HG03159 (cell line): ENCODE data around the gene HOXB2.

Experiments used
- ATAC-seq: cut with Tn5 transposase; IDR thresholded peaks from one replicate; pipeline ENCODE4 v1.9.1; 2021; ENCODE audit warnings: mild to moderate bottlenecking, moderate library complexity; ENCODE audit not compliant: unreplicated experiment

Gene HOXB2

DNA sequence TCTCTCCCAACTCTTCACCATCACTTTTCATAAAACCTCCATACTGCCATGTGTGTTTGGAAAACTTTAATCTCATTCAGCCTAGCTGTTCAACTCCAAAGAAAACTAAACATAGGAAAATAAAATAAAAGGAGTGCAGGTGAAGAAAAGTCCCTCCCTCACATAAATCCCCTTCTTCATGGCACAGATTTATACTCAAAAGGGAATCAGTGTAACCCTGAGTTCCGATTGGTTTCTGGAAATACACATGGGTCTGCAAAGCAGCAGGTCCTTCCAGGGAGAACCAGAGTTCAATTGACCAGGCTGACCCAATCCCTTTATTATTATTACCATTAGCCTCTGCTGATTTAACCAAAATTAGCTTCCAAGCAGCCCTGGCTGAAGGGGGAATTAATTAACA is 8.9 kb upstream of the HOXB2 start:
- no peak for ATAC-seq

DNA sequence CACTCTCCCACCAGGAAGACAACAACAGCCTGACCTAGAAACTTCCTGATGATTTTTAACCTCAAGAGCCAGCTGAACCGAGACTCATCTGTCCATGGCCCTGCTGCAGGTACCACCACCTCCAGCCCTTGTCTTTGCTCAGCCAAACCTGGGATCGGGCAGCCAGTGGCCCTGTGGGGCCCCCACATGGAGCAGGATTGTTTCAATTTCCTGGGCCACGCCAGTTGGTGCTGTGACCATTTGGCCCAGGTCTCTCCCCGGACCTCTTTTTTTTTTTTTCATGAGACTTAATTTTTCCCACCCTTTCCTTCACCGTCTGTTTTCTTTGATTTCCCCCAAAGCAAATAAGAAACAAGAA is 8.3 kb upstream of the HOXB2 start:
- ATAC-seq, result no peak

DNA sequence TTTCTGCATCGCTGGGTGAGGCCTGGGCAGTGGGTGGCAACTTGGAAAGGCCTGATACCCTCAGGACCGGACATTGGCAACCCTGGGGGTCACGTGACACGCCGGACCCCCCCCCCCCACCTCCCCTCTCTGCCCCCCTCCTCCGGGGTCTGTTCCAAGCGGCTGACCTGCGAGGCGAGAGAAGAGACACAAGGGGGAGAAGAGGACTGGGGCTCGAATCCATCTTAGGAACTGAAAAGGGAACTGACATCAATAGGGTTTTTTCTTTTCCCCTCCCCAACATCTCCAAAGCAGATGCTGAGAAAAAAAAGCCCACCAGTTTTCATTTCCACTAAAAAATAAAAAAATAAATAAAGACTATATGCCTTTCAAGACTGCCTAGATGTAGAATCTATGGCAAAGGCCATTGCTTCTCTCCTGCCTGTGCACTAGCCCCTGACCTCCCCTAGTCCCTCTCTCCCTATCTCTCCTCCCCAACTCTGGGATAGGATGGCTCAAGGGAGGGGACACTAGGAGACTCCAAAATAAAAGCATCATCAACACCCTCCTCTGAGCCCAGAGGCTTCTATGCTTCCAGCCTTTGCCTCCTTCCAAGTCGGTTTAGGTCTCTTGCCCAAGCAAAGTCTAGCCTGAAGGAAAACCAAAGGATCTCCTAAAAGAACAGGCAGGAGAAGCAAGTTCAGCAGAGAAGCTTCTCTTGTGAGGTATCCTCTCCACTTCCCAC is 7.7 kb upstream of the HOXB2 start:
- no peak for ATAC-seq

DNA sequence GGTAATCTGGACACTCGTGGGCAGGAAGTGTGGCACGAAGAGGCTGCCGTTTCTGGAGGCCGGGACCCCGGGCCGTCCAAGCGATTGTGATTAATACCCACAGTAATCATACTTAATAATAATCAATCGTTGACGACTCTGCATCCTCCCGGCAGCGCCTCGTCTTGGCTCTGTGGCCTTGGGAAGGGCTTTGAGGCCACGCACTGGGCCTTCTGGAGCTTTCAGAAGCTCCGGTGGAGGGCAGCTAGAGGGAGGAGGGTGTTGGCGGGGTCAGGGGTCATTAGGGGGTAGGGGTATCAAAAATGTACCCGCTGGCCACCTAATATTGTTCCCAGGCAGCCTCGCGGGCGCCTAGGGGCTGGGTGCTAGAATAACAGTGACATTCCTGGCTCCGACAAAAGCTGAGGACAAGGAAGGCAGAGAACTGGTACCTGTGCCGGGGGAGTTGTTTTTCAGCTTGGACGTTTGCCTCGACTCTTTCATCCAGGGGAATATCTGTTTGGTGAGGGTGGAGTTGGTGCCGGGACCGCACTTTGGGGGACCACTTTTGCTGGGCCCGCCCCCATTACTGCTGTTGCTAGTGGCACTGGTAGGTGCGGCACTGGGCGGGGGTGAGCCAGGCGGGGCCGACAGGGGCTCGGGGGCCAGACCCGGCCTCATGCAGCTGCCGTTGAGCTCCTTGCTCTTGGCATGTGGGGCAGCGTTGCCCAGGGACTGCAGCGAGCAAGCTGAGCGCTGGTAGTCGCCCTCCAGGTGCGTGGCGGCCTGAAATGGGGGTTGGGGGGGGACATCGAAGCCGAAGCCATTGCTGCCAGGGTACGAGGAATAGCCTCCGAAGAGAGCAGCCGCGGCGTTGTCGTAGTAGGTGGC is 6.9 kb upstream of the HOXB2 start:
- no peak for ATAC-seq

DNA sequence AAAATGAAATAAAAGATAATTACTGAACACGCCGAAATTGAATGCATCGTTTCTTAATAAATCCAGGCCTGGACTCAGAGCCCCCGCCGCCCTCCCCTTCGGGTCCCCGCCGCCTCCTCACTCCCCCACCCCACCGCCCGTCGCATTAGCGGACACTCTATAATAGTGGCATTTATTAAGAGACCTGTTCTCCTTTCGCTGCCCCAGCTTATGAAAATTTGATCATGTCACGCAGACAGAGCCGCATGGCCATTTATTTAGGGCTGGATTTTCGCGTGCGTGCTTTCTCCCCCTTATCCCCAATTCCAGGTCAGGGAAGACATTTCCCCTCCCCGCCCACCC is 6.3 kb upstream of the HOXB2 start:
- no peak for ATAC-seq

DNA sequence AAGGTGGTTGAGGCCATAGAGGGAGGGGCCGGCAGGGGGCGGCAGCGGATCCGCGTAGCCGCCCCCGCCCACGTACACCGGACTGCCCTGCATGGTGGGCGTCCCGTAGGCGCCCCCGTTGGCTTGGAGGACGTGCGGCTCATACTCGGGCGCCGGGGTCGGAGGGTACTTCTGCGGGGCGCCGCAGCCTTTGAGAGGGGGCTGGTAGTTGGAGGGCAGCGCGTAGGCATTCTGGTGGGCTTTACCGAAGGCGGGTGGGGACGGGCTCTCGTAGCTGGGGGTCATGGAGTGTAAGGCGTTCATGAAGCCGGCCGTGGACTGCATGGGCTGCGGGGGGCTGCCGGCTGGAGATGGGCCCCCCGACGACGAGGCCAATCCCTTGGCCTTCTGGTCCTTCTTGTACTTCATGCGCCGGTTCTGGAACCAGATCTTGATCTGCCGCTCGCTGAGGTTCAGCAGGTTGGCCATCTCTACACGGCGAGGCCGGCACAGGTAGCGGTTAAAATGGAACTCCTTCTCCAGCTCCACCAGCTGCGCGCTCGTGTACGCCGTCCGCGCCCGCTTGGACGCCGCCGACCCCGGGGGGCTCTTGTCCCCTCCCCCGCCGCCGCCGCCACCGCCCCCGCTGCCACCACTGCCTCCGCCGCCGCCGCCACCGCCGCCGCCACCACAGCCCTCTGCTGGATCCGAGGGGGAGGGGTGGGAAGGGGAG is 5.7 kb upstream of the HOXB2 start:
- no peak for ATAC-seq

DNA sequence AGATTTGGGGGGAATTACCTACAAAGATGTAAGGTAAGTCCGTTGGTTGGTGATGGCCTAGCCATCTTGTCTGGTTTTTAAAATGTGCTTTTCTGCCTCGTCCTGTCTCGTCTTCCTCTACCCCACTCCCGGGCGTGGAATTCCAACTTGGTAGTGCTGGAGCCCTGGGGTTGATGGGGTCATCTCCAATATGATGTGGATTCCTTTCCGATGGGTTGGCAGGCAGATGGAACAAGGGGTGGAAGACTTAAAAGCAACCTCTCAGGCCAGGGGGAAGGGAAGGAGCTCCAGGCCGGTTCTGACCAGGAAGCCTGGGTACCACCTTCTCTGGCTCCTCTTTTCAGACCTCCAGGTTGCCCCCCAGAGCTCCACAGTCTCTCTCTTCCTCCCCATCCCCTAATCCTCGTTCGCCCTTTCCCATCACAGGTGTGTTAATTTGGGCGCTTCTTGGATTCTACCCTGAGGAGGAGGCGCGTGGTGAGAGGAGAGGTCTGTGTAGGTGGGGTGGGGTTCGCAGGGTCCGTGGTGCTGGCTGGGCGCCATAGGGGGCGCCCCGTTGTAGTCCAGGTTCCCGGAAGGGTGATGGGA is 5.1 kb upstream of the HOXB2 start:
- no peak for ATAC-seq

DNA sequence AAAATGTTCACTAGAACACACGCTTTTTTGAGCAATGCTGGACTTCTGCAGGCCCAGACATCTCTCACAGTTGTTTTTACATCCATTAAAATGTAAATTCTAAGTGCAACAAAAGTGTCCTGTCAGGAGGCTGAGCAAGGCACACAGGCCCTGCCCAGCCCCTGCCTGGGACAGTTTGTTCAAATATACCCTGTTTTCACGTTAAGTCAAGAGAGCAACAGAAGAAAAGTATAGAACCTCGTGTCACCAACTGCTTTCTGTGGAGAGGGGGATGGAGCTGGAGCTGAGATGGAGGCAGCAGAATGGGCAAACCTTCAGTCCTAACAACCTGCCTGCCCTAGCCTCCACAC is 4.3 kb upstream of the HOXB2 start:
- ATAC-seq, result no peak

DNA sequence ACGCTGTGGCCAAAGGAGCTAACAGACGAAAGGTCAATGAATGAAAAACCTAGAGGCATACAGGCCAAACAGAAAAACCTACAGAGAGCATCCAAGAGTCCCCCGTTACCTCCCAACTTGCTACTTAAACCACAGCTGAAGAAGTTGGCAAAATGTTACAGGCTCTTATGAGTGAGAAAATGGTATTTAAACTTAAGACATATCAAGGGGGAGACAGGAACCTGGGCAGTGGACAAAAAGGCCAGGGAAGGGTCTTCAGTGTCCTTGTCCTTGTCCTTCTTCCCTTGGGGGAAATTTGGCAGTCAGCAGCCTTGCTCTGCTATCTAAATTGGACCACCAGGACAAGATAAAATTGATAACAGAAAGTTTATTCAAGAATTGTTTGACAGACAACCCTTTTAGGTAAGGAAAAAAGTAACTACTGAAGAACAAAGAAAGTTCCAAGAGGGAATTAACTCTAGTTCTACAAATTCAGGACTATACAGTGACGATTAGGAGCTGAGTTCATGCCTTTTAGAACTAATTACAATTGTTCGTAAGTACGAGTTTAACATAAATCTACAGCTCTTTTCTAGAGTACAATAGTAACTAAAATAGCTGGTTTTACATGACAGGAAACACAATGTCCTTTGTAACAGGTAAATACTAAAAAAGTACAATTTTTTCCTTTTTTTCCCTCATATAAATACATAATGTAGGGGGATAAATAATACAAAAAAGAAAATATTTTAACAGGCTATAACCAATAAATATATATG is 3.8 kb upstream of the HOXB2 start:
- no peak for ATAC-seq

DNA sequence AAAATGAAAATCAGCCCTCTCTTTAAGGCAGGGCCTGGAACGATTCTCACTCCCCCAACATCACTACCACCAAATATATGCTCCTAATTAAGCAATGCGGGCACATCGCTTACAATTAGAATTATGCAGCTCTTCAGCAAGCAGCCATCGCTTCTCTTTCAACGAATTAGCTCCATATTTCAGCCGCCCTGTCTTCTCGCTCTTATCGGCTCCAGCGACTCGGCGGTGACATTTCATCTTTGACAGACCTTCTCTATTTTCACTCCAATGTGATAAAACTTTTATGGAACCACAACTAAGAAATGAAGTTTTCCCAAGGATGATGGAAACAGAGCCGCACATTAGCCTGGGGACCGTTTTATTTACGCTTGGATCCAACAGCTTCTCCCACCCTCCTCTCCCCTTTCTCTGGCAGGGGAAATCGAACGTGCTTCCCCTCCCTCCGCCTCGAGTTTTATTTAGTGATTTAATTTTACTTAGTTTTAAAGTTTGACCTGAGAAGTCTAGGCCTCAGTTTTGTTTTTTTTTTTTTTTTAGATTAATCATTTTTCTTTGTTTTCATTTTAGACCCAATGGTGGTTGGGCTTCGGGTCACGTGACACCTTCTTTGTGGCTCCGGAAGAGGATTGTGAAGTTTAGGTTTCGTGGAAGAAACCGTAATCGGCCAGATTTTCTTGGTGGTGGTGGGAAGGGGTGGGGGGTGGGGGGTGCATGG is 3.1 kb upstream of the HOXB2 start:
- no peak for ATAC-seq

DNA sequence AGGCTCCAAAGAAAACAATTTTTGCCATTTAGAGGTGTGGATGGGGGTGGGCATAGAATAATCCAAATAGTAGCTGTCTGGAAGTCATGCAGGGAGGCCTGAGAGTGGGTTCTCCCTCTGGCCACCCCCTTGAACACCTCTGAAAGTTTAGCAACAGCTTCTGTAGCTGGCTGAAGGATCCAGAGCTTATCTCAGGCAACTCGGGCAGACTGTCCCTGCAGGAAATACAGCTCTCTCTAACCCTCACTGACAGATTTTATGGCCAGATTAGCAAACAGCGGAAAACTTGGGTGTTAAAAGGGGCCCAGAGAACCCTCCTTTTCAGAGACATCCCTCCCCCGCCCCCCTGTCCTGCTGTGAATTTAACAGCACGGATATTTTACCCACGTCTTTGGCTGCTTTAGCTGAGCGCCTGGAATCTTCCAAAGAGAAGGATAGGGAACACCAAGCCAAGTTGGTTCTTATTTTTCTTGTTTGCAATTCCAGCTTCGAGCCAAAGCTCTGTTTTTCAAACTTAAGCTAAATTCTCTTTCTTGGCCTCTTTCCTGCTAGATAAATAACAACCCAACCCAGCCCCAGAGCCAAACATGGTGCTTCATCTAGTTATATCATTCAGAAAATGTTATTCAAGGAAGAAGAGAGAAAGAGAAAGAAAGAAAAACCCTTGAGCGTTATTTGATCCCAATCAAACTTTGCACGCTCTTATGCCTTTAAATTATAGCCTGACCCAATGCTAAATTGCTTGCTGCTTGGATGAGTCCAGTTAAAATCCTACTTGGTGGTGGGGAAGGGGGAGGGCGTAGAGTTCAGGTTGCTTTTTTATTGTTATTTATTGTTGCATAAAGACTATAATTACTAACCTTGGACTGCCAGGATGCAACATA is 2.3 kb upstream of the HOXB2 start:
- ATAC-seq, result no peak

DNA sequence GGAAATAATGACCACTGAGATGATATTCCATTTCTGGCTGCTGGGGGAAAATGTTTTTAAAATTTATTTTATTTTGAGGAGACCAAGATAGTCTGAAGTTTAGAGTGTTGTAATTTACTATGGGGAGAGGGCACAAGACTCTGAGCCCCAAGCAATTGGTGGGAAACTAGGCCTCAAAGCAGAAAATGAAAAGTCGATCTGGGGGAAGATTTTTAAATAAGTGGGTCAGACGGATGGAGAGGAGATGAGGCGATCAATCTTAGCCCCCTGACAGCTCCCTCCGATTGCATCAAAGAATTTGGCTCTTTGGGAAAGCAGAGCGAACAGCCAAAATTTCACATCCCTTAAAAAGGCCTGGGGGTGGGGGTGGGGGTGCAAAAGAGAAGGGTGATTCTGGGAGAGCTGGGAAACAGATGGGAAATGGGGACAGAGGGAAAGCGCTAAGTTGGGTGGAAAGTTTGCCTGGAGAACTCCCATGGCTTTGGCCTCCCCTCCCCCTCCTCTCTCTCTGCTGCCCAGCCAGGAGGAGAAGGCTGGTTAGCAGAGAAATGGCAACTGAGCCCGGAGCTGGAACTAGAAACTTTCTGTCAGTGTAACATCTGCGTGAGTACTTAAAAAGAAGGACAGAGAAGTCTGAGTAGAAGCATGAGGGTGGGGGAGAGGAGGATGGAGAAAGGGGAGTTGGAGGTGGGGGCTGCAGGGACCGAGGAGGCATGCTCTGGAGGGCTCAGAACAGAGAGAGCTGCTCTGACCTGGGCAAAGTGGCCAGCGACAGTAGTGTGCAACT is 1.4 kb upstream of the HOXB2 start:
- no peak for ATAC-seq

DNA sequence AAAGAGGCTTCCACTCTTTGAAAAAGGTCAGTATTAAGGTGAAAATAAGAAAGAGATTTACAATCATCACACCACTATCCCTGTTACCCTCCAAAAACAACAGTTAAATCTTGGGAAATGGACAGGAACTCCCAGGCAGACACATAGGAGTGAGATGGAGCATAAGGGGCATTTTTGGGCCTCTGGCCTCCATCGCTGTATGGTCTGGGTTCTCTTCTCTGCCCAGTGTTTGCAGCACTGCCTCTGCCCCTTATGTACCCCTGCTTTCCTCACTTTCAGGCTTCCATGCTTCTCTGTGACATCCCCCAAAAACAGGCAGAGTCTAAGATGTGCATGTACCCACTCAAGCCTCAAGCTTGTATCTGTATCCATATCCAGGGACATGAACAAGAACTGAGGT is 630 bp upstream of the HOXB2 start:
- ATAC-seq, result no peak

DNA sequence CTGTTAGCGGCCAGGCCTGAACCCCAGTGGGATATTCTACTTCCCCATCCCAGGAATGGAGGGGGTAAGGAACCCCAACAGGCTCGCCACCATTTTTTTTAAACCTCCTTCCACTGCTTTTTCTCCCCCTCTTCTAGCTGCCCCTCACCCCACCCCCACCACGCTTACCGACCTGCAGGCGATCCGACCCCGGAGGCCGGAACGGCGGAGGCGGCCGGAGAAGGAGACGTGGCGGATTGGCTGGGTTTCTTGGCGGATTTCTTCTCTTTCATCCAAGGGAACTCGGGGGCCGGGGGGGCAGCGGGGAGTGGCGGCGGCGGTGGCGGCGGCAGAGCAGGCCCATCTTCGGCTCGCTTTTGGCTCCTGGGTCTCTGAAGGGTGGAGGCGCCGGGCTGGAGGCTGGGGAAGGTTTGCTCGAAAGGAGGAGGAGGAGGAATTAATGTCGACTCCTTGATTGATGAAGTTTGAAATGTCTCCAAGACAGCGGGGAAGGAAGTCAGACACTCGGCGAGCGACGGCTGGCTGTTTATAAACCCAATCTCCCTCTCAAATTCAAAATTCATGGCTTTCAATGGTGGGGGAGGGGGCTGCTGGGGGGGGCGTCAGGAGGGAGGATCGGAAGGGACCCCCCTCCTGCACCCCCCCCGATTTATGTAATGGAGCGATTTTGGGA is 424 bp downstream of the HOXB2 start:
- no peak for ATAC-seq

DNA sequence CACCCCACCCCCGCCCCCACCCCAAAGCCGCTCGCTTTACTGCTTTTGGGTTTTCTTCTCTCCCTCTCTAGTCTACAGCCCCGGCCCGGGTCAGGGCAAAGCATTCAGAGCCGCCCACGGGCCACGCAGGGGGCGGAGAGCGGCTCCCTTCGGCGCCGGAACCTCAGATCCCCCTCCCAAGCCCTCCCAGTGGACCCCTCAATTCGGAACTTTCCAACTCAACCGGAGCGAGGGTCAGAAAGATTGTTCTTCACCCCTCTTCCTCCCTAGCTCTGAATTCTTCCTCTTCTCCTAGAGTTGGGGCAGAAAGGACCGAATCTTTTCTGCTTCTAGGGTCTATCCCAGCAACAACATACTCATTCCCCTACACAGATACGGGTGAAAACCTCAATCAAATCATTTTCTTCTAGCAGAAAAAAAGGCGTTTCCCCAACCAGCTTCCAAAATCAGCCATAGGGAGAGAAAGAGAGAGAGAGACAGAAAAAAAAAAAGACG is 1.0 kb downstream of the HOXB2 start:
- no peak for ATAC-seq

DNA sequence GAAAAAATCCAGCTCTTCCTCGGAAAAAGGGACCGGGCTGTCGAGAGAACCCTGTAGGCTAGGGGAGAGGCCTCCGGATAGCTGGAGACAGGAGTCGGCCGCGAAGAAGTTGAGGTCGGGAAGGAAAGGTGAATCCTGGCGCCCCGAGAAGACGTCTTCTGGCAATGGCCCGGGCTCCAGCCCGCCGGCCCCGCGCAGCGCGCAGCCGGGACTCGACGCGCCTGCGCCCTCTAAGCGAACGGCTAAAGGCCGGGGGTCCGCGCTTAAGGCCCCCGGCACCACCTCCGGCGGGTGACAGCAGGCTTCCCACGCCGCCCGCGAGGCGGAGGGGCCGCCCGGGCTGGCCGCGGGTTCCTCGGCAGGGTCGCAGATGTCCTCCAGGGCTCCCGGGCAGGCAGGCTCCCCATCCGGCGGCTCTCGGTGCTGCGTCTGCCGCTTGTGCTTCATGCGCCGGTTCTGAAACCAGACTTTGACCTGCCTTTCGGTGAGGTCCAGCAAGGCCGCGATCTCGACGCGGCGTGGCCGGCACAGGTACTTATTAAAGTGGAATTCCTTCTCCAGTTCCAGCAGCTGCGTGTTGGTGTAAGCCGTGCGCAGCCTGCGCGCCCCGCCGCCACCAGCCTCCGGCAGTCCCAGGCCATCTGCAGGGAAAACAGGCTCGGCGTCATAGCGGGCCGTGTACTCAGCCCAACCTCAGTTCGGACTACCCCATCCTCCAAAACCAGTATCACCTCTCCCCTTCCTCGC is 1.6 kb downstream of the HOXB2 start:
- no peak for ATAC-seq

DNA sequence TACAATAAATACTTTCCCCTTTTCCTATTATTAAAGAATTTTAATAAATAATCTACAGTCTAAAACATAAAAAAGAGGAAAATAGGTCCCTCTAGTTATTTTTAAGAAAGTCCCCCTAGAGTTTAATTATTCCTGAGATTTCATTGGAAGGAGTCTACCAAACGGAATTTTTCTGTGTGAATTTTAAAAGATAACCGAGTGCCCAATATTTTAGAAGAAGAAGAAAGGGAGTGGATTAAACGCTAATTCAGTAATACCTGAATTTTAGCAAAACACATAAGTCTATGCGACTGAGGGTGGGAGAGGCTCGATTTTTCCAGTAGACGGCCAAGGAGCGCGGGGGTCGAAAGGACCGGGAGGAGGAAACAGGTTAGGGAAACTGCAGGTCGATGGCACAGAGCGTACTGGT is 2.2 kb downstream of the HOXB2 start:
- no peak for ATAC-seq
